GM18867 (cell line): ENCODE measurements around the gene RABGAP1.
"Not testable (repeated sequence)": the region's sequence is repeated elsewhere in the genome, so short reads cannot be mapped to it uniquely, and the experiment has no call there.

Experiments
- ATAC-seq: cut with Tn5 transposase; IDR thresholded peaks from one replicate; pipeline ENCODE4 v1.9.1; 2021; ENCODE audit warnings: mild to moderate bottlenecking, moderate library complexity; ENCODE audit not compliant: unreplicated experiment

The RABGAP1 gene

DNA sequence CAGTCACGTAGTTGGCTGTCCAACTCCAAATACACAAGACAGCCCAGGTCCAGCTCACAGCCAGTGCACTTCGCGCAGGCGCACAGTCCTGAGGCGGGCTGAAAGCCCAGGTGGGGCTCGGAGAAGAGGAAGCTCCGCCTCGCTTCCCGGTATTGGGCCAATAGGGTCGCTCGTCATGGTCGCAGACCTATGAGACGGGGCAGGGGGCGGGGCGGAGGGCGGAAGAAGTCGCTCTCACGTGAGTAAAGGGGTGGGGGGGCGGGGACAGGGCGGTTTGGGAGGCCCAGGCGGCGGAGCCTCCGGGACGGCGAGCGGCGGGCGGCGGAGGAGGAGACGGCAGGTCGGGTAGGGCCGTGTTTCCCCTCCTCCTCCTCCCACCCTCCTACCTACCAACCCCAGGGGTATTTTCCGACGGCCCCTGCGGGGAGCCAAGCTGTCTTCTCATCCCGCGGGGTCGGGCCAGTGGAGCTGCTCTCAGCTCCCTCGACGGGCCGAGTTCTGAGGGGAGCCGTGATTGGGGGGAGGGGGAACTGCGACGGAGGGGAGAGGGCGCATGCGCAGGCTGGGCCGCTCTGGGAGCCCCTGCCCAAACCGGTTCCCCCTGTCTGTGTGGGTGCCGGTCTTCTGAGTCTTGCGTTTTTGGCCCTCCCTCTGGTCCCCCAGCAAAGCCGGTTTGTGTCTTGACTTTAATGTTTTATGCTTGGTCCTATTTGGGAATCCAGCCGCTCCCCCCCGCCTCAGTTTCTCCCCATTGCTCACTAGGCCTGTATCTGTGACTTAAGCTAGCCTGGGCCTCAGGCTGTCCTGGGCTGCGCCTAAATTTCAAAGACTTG is at the start of gene RABGAP1:
TSS of gene RABGAP1 (plus strand) at position 272 of the 833 bp plus-strand sequence. CDS start 16,040 bp downstream, outside the sequence.
- peak; percentile 97 for ATAC-seq

DNA sequence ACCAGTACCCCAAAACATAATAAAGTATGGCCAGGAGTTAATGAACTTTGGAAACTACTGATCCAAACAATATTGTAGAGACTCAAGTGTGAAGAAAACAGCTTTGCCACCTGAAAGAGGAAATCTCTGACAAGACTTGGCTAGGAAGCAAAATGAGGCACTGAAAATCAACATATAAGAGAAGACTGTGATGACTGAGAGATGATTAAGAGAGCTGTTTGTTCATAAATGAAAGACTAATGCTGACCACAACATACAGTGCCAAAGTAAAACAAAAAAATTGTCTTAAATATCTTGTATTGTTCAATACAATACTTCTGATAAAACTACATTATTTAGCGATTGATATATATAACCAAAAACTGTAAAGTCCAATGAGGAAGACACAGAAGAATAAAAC is 42.9 kb upstream of the RABGAP1 start:
- ATAC-seq, result no peak

DNA sequence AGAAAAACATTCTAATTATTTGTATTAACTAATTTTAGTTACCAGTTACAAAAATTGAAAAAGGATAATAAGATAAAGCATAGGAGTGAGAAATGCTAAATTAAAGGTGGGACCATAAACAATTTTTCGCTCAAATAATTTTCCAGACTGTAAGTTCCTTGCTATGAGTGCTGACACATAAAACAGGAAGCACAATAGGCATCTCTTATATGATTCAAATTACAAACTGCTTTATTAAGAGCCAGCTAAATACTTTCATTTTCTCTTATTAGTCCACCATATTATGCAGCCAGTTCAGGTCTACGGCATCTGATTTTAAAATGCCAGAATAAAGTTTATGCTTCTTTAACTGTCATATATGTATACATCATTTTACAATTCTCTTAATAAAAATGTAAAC is 40.0 kb upstream of the RABGAP1 start:
- ATAC-seq, result no peak

DNA sequence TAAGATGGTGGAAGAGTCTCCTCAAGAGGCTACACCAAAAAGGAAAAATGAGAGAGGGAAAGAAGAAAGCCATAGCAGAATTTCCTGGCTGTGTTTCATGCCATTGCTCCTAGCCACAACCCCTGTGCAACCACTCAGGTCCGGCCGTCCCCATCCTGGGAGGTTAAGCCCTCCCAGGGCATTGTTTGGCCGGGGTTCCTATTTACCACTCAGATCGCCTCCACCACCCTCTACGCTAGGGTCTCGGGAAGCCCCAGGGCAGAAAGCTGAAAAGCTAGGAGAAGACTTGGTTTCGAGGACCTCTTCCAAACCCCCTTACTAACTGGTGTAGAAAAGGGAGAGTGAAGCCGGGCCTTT is 36.4 kb upstream of the RABGAP1 start:
- peak; percentile 28 for ATAC-seq

DNA sequence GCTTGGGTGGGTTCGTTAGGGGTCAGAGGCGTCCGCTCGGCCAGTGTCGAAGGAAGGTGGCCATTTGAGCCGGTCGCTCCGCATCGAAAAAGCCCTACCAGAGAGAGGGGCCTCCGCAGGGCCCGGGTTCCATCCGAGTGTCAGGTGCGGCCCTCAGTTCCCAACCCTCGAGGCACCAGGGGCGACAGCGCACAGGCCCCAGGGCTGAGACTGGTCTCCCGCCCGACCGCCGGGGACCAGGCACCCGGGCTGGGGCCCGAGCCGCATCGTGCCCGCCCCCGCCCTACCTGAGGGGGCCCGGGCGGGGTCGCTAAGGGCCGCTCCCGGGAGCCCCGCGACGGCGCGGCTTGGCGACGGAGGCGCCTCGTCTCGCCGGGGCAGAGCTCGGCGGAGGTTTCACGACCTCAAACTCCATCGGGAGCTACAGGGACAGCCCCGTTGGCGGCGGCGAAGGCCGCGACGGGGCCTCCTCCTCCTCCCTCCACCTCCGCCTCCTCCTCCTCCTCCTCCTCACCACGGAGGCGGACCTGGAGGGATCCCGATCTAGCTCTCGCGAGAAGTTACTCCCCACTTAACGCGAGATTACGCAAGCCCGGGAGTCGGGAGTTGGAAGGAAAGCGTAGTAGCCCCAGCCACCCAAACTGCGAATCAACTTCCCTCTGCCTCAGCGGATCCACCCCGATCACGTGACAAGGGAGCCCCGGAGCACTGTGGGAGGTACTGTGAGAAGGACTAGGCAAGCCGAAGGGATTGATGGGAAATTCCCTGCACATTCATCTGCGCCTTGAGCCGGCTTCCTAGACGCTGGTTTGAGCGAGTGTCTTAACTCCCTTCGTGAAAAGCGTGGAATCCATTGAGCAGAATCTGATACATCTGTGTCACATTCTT is 35.8 kb upstream of the RABGAP1 start, which contains the start of gene RC3H2:
TSS of gene RC3H2 (minus strand) at position 537 of the 888 bp plus-strand sequence. CDS start 7,850 bp downstream, outside the sequence.
- peak; percentile 84 for ATAC-seq

DNA sequence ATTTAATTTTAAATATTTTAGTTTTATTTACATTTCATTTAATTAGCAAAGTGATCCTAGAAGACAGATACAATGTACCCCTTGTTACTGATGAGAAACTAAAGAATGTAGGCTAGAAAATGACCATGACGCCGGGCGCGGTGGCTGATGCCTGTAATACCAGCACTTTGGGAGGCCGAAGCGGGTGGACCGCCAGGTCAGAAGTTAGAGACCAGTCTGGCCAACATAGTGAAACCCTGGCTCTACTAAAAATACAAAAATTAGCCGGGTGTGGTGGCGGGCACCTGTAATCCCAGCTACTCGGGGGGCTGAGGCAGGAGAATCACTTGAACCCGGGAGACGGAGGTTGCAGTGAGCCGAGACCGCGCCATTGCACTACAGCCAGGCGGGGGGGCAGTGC is 34.7 kb upstream of the RABGAP1 start:
- not testable (repeated sequence) for ATAC-seq

DNA sequence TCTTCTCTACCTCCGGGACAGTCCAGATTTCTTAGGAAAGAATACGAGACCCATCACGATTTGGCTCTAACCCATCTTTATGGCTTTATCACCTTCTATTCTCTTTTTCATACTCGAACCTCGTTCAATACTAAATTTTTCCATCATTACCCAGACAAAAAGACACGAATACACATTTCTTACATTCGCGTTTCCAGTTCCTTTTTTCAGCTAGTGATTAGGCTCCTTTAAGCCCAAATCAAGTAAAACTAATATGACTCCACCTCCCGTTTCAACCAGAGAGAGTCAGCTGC is 28.2 kb upstream of the RABGAP1 start:
- ATAC-seq, result no peak

DNA sequence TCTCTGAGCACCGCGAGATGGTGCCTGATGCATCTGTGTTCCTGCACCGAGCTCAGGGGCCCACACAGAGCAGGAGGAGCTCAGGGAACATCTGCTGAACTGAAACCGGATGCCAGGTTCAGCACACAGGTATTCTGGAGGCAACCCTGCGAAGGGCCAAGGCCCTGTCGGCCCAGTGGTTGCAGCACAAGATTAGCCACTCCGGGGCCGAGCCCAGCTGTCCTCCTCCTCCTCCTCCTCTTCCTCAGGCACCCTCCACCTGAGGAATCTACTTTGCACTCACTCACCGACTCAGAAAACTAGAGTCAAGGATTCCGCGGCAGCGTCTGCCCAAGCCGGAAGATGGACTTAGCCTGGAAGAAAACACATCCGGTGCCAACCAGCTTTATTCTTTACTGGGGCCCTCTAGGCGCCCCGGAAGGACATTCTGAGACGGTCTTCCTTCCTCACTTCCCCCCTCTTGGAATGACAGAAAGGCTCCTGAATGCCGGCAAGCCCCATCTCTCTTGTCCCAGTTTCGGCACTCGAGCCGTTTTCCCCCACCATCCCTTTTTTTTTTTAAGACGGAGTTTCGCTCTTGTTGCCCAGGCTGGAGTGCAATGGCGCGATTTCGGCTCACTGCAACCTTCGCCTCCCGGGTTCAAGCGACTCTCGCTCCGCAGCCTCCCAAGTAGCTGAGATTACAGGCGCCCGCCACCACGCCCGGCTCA is 27.7 kb upstream of the RABGAP1 start, which contains the start of gene ZBTB6:
TSS of gene ZBTB6 (minus strand) at position 360 of the 710 bp plus-strand sequence. CDS start 1,251 bp downstream, outside the sequence.
- peak; percentile 97 for ATAC-seq

DNA sequence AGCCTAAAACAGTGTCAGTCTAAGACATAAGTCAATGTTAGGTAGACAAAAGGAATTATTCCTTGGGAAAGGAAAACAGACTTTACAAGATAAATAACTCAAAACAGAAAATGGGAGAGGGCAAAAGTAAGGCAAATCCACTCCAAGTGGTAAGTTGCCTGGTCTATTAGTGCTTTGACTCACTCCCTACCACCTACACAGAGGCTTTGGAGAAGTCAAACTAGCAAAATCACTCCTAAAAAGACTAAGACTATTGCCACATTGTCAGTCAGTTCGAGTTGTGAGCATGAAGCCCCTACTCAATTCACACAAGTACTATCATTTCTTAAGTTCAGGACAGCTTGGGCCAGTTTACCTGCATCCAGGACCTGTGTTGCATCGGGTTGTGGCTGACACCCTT is 22.5 kb upstream of the RABGAP1 start:
- no peak for ATAC-seq

DNA sequence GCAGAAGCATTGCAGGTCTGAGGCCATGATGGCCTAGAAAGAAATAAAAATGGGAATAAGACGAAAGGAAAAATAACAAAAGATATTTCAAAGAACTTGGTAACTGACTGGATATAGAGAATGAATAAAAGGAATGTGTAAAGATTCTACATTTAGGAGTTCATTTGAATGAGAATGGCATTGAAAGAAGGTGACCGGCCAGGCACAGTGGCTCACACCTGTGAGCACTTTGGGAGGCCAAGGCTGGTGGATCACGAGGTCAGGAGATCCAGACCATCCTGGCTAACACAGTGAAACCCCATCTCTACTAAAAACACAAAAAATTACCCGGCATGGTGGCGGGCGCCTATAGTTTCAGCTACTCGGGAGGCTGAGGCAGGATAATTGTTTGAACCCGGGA is 18.1 kb upstream of the RABGAP1 start:
- ATAC-seq, result no peak

DNA sequence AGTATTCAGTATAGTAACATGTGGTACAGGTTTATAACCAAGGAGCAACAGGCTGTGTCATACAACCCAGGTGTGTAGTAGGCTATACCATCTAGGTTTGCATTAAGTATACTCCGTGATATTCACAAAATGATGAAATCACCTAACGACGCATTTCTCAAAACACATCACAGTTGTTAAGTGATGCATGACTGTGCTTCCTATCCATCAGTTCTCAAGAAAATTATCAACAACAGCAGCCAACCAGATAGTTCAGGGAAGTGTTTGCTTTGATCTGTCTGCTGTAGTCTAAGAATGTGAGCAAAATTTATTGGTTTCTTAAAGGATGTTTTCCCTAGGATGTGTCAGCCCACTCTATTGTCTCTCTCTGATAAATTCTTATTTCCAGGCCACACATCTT is 16.9 kb upstream of the RABGAP1 start:
- ATAC-seq, result no peak

DNA sequence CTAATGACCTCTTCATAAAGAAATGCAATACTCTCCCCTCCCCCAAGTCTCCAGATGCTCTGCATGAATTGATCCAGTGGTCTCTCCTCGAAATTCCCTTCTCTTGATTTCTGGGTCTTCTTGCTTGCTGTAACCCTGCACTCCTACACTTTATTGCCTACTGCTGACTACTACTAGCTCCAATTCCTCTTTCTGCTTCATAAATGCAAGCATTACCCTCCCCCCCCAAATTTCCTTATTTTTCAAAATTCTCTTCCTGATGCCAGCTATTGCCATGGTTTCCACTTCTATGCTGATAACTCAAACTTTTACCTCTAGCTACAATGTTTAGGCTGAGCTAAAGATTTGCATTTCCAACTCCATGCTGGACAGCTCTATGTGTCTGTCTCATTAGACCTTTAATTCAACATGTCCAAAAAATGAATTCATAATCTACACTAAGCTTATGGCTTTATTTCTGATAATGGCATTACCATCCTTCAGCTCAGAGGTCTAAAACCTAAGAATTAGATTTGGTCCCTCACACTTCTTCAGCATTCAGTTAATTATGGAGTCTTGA is 10.9 kb upstream of the RABGAP1 start:
- no peak for ATAC-seq

DNA sequence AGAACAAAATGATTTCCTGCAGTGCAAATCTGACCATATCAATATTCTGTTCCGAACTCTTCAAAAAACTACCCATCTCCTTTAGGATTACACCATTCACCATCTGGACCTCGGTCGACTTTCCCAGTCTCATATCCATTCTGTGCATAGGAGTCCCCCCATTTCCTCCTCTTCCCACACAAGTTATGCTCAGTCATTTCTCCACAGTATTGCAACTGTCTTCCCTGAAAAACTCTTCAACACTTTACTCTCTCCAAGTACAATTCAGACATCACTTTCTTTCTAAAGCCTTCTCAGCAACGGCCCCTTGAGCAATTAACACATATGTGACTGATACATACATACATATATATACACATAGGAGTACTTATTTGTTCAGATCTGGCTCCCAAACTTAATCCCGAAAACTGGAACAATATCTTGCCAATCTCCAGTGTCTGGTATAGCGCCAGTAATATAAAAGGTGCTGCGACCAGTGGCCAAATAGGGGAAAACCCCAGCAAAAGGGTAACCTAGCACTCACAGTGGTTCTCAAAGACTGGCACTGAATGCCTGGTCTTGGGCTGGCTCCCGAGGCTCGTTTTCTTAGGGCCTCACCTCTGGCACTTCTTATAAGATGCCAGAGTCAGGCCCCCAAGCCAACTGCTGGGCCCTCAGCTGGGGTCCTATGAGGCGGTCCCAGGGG is 10.1 kb upstream of the RABGAP1 start:
- no peak for ATAC-seq

DNA sequence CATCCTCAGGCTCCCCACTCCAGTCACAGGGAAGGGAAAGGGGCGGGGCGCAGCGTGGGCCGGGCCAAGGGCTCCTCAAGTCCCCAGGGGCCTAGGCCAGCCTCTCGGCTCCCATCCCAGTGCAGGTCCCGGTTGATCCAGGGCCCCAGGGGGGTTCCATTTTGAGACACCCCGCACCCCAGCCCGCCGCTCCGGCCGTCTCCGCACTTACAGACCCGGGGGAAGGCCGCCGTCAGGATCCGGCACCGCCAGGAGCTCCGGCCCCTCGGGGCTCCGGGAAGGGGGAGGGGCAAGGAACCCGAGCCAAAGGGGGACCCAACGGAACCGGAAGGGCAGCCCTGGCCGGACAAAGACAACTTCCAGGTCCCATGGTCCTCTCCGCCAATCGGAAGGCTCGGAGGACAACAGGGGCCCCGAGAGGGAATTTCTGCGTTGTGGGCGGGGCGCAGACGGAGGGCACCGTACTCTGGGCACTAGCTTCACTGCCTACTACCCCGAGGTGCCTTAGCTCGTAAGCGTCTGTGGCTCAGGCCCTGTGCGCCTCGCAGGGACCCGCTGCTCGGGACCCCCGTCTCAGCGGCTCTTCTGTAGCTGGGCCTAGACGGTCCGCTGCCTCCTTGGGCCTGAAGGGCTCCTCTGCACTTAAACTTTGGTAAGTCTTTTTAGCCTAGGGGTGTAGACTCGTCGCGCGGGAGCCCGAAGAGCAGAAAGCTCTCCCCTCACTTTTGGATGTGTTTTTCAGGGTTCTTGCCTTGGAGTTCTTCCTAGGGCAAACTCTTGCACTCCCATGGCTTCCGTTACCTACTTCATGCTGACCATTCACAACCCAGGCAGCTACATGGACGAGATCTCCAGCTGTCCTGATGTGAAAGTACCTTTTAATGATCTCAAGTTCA is 9.3 kb upstream of the RABGAP1 start, which contains the start of gene ZBTB26:
TSS of gene ZBTB26 (minus strand) at position 287 of the 896 bp plus-strand sequence. CDS start 11,578 bp downstream, outside the sequence.
- ATAC-seq, result peak; percentile 97

DNA sequence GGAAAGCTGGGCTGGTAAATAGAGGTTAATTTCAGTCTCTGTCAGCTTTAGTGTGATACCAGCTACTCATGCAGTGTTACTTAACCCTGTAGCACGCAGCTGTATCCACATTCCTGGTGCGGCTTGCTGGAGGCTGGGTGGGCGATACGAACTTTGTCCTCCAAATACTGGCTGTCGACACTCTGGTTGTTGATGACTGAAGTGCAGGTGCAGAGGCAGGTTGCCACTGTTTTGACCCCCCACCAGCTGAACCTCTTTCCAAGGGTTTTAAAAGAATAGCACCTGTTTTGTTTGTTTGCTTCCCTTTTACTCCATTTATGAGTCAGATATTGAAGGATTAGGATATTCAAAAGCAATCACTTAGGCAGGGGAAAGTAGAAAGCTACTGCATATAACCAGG is 4.4 kb upstream of the RABGAP1 start:
- ATAC-seq, result no peak

DNA sequence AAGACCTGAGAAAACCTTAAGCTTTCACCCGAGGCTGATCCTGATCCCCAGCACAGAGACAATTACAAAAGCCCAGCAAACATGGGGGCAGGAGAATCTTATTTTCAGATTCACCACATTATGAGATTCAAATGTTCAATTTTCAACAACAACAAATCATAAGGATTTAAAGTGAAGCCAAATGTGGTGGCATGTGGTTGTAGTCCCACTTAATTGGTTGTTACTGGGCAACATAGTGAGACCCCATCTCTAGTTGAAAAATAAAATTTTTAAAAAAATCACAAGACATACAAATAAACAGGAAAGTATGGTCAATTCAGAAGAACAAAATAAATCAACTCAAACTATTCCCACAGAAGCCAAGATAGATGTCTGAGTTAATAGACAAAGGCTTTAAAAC is 3.9 kb upstream of the RABGAP1 start:
- no peak for ATAC-seq

DNA sequence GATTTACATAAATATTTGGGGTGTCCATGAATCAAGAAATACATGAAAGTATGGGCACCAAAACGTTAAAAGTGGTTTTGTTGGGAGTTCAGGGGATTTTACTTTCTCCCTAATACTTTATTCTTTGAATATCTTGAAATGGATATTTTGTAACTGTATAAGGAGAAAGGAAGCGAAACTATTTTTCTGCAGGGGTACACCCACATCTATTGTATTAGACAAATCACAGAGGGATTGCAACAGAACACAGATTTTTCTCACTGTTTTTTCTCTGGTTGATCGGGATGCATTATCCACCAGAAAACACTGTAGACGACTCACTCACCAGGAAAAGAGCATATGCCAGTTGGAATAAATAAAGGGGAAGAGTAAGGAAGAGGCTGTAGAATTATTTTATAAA is 1.2 kb upstream of the RABGAP1 start:
- no peak for ATAC-seq

DNA sequence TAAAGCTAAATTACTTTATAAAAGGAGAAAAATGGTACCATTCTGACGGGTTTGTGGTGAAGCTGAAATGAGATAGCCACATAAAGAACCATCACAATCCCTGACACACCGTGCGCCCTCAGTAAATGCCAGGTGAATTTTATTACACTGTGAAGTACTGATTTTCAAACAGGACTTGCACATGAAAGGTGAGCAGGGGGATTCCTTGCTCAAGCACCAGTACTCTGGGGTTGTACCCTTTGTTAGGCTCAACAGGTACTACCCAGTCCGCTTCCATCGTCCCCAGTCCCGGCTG is 419 bp upstream of the RABGAP1 start:
- ATAC-seq, result no peak

DNA sequence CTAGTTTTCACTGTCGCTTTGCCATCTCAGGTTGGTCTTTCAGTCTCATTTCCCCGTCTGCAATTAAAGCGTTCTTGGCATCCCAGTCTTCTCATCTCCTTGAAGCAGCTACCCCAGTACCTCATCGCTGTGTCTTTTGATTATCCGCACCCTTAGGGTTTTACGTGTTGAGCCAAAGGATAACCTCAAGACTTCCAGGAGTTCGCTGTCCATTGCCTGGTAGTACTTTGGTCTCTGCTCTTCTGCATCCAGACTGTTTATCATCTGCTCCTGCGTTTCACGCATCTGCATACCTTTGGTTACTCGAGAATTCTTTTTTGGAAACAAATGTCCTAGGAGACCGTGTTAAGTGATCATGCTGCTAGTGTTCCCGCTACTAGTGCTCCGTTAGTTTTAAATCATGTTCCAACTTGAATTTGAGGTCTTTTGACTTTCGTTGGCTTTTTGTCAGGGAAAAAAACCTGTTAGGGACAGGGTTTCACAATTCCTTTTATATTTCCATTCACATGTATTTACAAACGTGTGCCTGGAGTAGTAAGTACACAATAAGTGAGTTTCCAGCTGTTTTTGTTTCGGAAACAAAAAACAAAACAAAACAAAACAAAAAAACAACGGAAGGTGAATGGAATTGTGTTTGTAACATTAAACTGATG is 888 bp downstream of the RABGAP1 start:
- ATAC-seq, result no peak
